HTERT RPE-1 (cell line): ENCODE data around the gene ICAM1.

ENCODE experiments used
- in situ Hi-C: fragments of 300-500 bp; cut with MboI; formaldehyde crosslinking; loops from 4 replicates; pipeline ENCODE4 v1.14.3; 2020; ENCODE audit warnings: low sequenced_read_pairs

ICAM1 gene

GRCh38 chr19:10320602-10321416, 49.9 kb downstream of the ICAM1 start:
- in situ Hi-C loops: no loop called here

GRCh38 chr19:10321417-10321797, 50.5 kb downstream of the ICAM1 start:
- in situ Hi-C loops: no loop called here

GRCh38 chr19:10321874-10322835, 51.2 kb downstream of the ICAM1 start:
- in situ Hi-C loops: no loop called here

DNA sequence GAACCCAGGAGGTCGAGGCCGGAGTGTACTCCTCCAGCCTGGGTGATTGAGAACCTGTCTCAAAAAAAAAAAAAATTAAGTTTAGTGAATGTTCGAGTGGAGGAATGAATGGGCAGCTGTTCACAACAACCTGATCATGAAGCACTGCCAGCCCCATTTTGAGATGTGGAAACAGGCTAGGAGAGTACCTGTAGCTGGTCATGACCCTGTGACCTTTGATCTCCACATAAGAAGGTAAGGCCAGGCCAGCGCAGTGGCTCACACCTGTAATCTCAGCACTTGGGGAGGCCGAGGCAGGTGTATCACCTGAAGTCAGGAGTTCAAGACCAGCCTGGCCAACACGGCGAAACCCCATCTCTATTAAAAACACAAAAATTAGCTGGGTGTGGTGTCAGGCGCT, 54.8 kb downstream of the ICAM1 start:
- in situ Hi-C loops: no loop called here

GRCh38 chr19:10327793-10328192, 56.9 kb downstream of the ICAM1 start:
- in situ Hi-C loops: no loop called here

DNA sequence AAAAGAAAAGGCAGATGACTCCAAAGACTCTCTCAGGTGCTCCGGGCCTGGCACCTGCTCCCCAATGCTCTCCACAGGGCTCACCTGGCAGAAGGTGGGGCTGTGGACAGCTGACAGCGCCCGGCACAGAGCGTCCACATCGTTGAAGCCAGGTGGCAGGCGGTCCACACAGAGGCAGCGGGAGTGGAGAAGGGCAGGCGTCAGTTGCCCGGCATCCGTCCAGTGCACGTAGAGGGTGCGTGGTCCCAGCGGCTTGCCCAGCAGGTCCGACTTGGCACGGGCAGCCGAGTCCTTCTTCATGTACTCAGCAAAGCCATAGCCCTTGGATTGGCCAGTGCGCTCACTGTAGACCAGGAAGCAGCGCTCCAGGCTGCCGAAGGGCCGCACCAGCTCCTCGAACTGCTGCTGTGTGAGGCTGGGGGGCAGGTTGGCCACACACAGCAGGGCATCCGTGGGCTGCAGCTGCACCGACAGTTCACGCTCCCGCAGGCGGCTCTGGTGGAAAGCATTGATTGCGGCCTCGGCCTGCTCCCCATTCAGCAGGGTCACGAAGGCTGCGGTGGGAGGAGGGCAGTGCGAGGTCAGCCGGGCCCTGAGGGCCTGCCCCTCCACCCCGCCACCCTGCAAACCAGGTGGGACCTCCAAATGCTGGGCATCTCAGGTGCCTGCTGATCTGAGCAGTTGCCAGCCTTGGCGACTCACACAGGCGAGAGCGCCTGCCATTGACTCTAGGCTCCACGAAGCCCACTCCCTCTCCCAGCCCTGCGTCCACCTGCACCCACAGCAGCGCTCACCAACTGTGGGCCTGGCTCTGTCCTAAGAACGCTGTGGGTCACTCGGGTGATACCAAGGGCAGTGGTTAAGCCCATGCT, 57.9 kb downstream of the ICAM1 start:
- in situ Hi-C loops: no loop called here

- in situ Hi-C loops: no loop called here
Observed at GRCh38 chr19:10329555-10329954, 58.6 kb downstream of the ICAM1 start.

DNA sequence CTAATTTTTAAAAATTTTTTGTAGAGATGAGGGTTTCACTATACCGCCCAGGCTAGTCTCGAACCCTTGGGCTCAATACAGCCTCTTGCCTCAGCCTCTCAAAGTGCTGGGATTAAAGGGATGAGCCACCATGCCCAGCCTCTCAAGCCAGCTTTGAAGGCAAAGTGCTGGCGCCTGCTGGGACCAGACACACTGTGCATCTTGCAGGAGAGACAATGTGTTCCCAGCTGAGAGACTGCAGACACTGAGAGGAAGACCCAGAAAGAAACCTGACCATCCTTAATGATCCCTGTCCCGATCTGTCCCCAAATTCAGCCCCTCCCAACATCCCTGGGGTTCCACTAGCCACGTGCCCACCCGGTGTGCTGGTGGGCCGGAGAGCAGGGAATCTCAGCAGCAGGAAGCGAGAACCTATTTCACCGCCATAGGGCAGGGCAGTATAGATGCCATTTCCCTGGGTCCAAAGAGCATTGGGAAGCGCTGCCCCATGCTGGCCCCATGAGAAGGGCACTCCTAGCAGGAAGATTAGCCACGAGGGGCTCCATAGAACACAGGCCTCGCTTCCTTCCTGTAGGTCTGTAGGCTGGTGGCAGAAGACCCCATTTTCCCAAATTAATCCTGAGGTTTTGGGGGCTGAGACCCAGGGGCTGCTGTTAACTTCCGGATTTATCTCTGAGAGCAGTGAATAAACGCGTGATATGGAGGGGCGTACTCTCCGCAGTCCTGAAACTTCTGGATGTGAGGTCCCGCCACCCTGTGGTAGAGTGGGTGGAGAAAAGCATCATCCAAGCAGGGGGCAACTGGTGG, 61.4 kb downstream of the ICAM1 start:
- in situ Hi-C loops: no loop called here

- in situ Hi-C loops: no loop called here
Observed at GRCh38 chr19:10332965-10333757, 62.2 kb downstream of the ICAM1 start, which contains the start of gene RAVER1. RAVER1 (minus strand) TSS chr19:10333529; CDS start chr19:10333507, 22 bp downstream.

DNA sequence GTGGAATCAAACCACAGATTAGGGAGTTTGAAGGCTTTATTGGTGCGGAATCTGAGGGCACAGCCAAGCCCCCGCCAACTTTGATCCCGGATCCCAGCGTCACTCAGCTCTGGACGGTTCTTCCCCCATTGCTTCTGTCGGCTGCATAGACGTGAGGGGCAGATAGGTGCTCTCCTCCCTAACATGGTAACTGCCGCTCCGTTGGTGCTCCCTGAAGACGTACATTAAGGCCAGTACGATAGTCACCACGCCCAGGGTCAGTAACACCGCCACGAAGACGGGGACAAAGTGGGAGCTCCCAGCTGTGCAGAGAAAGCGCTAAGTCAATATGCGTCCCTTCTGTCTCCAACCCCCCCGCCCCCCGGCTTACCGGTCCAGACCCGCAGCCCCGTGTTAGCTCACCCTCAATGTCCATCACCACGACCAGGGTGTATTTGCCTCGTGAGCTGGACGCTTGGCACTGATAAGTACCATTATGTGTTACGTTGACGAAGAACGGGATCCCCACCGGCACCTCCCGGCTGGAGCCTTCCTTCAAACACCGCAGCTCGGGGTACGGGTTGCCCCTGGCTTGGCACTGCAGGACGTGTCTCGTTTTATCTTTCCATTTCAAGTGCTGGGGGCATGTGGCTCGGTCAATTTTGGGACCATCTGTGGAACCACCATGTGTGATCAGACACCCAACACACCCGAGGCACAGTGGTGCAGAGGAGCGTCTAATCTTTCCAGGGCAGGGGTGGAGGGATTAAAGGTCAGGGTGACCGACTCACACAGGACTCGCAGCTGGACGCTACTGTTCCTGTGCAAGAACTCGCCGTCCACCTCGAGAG, 63.1 kb downstream of the ICAM1 start:
- in situ Hi-C loops: no loop called here

- in situ Hi-C loops: no loop called here
Observed at GRCh38 chr19:10334588-10335351, 63.9 kb downstream of the ICAM1 start.

GRCh38 chr19:10335352-10335985, 64.5 kb downstream of the ICAM1 start:
- in situ Hi-C loops: no loop called here
